Panc1 (cell line): ENCODE measurements around the gene CPSF4.

ENCODE experiments used
- CTCF ChIP-seq: fragments of 450-650 bp; IDR thresholded peaks from 2 replicates; pipeline ENCODE4 v1.5.1; 2017; ENCODE audit warnings: mild to moderate bottlenecking
- POLR2AphosphoS5 ChIP-seq: IDR thresholded peaks from 2 replicates; pipeline ENCODE4 v1.6.1; 2012; ENCODE audit warnings: mild to moderate bottlenecking, low read depth, low read length, moderate library complexity
- REST ChIP-seq, 2 experiments: IDR thresholded peaks; 2 replicates each; pipeline ENCODE4 v1.6.1; 2011 to 2012; ENCODE audit warnings: low read depth in 2 of 2, control low read depth in 1 of 2, low read length in 1 of 2, mild to moderate bottlenecking in 1 of 2, moderate library complexity in 1 of 2; ENCODE audit not compliant: insufficient read depth in 1 of 2
- SIN3A ChIP-seq: IDR thresholded peaks from 2 replicates; pipeline ENCODE4 v1.6.1; 2012; ENCODE audit warnings: low read depth, mild to moderate bottlenecking, low read length, moderate library complexity, borderline replicate concordance; ENCODE audit not compliant: insufficient read depth

- no peak for TF ChIP-seq REST (IDR thresholded peaks at IDR 0.05; ENCODE audit: insufficient read depth in 1 of 2, low read depth in 2 of 2, low read length in 1 of 2)
- TF ChIP-seq CTCF, result no peak
- no peak for TF ChIP-seq POLR2AphosphoS5
- TF ChIP-seq SIN3A, result no peak
Observed at GRCh38 chr7:99461221-99461620, 22.5 kb downstream of the CPSF4 start.
